HG03520 (cell line): ENCODE results near the gene U2AF2.

Experiments
- ATAC-seq: cut with Tn5 transposase; IDR thresholded peaks from one replicate; pipeline ENCODE4 v1.9.1; 2021; ENCODE audit warnings: mild to moderate bottlenecking, moderate library complexity; ENCODE audit not compliant: unreplicated experiment

The U2AF2 gene

GRCh38 chr19:55687281-55688201, 32.7 kb downstream of the U2AF2 start:
- ATAC-seq: no peak

DNA sequence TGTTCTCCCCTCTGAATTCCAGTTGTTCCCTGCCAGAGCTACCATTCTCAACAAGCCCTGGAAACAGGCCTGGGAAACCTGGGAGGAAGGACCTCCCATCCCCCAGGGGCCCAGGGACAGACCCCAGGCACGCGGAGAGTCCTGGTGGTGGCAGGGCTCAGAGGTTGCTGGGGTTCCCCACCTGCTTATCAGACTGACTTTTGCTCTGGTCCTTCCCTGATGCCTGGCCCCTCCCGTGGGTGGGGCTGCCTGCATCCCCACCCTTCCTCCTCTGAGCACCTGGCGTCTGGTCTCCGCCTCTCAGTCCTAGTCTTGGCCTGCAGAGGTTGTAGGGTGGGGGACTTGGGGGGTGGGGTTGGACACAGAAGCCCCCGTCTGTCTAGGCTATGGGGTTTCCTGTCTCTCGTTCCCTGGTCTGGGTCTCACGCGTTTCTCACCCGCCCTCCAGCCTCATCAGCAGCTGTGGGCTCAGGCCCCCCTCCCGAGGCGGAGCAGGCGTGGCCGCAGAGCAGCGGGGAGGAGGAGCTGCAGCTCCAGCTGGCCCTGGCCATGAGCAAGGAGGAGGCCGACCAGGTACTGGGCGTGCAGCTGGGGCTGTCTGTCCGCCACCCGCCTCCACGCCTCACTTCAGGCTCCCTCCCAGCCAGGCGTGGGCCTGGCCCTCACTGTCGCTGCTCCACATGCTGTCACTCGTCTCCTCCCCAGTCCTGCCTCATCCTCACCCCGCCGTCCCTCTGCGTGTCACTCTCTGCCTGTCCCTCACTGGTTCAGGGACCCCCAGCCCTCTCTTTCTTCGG, 33.8 kb downstream of the U2AF2 start:
- ATAC-seq: no peak

DNA sequence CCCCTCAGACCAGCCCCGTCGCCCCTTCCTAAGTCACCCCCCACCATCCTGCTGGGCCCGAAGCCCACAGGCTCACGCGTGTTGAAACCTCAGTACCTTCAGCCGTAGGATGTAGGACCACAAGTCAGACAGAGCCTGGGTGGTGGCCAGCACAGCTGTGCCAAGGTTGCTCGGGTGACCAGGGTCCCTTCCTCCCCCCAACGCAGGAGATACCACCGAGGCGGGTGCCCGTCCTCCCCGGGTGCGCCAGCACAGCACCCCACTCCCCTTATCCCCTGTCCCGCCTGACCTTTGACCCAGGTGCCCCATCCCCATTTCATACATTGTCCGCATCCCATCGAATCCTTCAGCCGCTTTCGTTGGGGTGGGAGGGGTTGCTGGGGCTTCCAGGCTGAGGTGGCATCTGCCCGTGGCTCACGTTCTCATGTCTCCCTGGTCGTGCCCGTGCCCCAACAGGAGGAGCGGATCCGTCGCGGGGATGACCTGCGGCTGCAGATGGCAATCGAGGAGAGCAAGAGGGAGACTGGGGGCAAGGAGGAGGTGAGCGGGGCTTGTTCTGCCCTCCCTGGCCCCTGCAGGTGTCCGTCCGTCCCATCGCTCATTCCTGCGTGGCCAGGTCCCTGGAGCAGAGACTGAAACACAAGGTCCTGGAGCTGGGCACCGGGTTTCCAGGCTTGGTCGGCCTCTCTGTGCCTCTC, 34.7 kb downstream of the U2AF2 start:
- no peak for ATAC-seq

DNA sequence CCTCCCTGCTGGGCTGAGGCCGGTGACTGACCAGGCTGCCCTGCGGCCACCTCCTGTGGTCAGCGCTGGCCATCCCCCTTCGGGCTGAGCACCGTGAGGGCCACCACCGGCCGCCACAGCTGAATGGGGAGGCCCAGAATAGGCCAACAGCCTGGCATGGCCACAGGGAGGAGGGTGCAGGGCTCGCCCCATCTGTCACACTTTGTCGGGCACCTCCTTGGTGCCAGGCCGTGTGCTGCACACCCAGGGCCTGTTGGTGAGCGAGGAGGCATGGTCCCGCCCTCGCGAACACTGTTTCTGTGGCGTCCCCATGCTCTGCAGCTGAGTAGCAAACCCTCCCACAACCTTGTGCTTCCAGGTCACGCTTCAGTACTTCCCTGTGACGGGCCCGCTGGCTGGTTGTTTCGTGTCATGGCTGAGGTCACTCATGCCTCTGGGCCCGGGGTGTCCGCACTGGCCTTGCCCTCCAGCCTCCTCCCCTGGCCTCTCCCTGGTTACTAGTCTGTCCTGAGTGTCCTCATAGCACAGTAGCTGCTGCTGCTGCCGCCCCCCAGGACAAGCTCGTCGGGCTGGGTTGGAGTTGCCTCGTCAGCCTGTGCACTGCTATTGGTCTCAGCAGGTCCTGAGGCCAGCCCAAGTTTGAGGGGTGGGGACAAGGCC, 35.4 kb downstream of the U2AF2 start:
- ATAC-seq: no peak

DNA sequence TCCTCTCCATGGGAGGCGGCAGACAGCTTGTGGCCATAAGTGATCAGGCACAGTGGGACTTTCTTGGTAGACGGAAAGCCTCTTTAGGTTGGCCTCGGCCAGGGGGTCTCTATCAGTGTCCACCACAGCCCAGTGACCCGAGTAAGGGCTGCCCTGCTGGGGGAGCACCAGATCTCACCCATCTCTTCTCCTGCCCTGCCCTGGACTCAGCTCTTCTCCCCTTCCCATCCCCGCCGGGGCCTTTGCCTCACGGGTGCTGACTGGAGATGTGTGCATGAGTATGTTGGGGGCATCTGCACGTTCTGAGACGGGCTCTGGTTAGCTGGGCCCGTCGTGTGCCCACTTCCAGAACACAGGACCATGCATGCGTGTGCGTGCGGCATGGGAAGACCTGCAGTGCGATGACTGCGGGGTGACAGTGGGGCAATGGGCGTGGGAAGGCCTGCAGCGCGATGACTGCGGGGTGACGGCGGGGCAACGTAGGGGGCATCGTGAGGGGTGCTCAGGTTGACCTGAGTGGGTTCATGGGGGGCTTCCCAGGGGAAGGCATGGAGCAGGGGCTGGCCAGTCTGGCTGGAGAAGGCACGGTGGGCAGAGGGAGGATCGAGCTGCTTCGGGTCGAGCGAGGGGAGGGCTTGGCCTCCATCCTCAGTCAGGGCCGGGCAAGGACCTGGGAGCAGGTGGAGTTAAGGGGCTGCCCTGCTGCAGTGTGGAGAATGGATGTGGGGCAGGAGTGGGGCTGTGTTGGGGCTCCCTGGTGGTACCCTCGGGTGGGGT, 36.1 kb downstream of the U2AF2 start:
- no peak for ATAC-seq

- ATAC-seq: no peak
Observed at GRCh38 chr19:55691561-55692481, 37.0 kb downstream of the U2AF2 start.

- no peak for ATAC-seq
Observed at GRCh38 chr19:55692681-55693081, 37.8 kb downstream of the U2AF2 start.

DNA sequence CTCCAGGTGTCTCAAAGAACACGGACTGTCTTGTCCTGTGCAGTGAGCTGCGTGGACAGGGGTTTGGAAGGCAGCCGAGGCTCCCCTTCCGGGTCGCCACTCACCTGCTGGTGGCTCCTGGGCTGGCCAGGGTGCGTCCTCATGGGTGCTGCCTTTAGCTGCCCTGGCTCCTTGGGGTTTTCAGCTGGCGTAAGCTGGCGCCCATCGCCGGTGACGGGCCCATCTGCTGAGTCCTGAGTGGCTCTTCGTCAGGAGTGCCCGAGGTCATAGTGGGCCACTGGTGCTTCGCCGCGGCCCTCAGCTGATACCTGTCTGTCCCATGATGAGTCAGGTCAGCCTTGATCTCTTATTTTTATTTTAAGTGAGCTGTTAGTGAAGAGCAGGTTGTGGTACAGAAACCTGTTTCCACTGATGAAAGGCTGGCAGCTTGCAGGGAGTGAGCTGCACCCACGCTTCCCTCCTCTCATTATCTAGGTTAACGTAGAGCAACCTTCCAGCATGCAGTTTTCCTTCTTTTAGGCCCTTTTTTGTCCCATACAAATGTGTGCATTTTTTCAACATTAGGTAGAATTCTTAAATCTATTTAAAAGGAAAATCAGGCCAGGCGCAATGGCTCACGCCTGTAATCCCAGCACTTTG, 38.6 kb downstream of the U2AF2 start:
- no peak for ATAC-seq

DNA sequence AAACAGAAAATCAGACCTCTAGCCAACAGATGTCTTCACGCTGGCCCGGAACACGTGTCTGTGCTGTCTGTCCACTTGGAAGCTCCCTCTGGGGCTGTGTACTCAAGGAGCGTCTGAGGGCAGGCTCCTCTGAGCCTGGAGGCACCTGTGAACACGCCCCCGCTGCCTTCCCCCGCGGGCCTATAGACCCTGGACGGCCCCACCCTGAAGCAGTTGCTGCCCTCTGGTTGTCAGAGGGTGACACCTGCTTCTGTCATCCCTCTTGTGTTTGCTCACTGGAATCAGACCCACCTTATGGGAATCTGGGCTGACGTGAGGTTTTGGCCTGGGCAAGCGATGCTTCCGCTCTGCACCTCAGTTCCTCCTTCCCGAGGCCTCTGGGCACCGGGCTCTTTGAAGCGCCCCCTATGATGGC, 39.4 kb downstream of the U2AF2 start:
- ATAC-seq: no peak

DNA sequence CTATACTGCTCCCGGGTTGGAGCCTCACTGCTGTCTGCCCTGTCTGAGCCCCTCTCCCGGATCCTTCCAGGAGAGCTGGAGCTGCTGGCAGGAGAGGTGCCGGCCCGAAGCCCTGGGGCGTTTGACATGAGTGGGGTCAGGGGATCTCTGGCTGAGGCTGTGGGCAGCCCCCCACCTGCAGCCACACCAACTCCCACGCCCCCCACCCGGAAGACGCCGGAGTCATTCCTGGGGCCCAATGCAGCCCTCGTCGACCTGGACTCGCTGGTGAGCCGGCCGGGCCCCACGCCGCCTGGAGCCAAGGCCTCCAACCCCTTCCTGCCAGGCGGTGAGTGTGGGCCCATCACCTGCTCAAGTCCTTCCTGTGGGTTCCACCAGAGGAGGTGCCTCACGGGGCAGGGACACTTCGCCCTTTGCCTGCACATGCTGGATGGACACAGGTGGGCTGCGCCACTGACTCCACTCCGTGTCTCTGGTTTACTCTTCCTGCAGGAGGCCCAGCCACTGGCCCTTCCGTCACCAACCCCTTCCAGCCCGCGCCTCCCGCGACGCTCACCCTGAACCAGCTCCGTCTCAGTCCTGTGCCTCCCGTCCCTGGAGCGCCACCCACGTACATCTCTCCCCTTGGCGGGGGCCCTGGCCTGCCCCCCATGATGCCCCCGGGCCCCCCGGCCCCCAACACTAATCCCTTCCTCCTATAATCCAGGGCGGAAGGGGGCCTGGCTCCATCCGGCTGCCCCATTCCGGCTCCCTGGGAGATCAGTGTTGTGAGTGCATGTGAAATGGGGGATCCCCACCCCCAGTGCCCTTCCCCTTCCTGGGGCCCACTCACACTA, 40.0 kb downstream of the U2AF2 start:
- no peak for ATAC-seq

DNA sequence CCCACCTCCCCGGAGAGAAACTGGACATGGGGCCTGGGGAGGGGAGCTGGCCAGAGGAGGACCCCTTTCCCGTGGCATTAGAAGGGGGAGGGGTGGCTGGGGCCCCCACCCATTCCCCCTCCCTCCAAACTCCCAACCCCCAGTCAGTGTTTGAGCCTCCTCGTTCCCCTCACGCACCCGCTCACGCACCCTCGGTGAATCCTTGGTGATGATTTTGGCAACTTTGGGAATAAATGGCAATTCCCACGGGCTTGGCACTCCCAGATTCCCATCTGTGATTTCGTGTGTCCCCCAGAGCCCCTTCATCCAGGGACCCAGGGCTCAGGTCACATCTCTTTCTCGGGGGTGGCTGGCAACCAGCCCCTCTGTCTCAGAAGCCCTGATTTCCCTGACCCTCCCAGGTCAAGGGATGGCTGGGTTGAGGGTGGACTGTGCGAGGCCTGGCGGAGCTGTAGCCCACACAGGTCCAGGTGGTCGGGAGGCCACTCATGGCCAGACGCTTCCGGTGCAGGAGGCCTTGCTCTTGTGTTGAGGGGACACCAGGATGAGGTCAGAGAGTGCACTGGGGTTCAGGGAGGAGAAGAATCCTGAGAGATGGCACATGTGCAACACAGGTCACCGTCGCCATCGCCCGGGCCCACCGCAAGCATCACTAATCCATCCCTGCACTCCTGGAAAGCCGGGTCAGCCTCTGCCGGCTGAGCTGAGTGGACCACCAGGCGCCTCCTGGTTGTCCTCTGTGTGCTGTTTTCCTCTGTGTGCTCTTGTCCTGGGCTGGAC, 40.9 kb downstream of the U2AF2 start:
- ATAC-seq: no peak

DNA sequence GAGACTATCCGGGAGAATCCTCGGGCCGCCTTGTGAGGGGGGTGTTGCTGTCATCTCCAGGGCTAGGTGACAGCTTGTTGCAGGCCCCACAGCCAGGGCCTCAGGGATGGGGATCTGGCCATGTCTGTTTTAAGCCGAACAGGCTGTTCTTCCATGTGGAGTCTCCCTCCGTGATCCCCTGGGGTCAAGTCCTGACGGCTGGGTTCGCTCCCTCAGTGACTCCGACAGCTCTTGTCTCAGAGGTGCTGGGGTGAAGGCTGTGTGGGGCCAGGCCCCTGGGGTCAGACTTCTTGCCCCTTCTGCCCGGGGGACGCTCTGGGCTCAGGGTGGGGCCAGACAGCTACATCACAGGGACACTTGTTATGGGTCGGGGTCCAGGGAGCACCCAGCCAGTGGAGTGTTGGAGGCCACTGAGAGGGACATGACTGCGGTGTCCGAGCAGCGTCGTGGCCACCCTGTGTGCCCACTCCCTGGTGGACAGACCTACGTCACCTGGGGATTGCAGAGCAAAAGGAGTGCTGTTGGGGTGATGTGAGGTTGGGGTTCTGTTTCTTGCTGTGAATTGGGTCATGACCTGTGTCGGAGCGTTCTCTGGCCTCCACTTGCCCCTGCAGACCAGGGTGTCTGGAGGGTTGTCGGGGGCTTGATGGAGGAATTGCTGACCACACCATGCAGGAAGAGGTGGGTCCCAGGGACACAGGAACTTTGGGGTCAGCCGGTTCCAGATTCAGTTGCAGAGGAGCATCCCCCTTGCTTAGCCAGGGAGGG, 41.6 kb downstream of the U2AF2 start:
- ATAC-seq: no peak

DNA sequence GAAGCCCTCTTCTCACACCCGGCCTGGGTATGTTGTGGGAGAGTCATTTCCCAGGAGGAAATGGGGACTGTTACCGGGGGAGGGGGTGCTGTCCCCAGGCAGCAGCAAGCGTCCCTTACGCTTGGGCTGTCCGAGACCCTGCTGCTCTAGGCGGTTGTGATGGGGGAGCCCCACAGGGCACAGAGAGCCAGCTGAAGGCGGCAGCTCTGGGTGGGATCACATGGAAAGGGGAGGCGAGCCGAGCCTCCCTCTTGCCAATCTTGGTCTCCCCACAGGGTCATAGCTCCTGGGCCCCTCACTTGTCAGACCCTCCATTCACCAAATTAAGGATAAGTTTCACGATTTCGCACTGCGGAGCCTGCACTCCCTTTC, 42.2 kb downstream of the U2AF2 start:
- no peak for ATAC-seq

DNA sequence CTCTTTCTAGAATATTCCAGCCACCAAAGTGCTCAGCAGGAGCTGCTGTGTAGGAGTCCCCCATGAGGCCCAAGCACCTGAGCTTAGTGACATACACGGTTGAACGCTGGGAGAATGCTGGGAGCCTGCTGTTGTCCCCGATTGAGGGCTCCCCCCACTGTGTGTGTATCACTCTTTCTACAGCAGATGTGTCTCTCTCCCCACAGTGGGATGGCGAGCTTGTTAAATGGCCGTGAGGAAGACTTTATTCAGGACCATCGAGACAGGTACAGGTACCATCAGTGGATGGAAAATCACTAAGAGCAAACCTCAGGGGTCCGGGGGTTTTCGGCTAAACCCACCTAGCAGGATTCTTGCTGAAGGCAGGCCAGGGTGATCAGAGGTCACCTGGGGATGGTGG, 42.9 kb downstream of the U2AF2 start:
- no peak for ATAC-seq

DNA sequence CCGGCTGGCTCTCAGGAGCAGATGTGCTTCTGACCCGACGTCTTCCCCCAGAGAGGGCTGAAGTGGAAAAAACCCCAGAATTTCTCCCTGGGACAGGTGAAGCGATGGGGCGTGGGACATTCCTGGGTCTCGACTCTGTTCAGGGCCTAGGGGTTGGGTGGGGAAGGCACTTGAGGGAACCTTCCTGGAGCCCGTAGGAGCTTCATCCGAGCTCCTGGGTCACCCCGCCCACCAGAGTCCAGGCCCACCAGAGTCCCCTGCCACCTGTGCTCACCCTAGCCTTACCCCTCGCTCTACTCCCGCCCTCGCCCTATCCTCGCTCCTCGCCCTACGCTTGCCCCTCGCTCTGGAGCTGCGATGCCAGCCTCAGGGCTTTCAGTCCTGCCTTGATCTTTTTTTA, 43.4 kb downstream of the U2AF2 start:
- ATAC-seq: no peak

GRCh38 chr19:55699221-55699620, 44.4 kb downstream of the U2AF2 start:
- no peak for ATAC-seq
